ENCODE results near the gene TFEB.

TFEB gene

GRCh38 chr6:41653691-41654090 is 81.7 kb downstream of the TFEB start:
- DNase-seq (ENCODE audit: low read depth in 3 of 3) = no peak

- no peak for DNase-seq (ENCODE audit: low read depth in 3 of 3)
Measured at GRCh38 chr6:41652866-41653652, 82.3 kb downstream of the TFEB start.

GRCh38 chr6:41651962-41652657 is 83.3 kb downstream of the TFEB start:
- DNase-seq (ENCODE audit: low read depth in 3 of 3) = no peak

- DNase-seq (ENCODE audit: low read depth in 3 of 3) = no peak
Measured at GRCh38 chr6:41651246-41651961, 84.0 kb downstream of the TFEB start.

- no peak for DNase-seq (ENCODE audit: low read depth in 3 of 3)
Measured at GRCh38 chr6:41650120-41650519, 85.3 kb downstream of the TFEB start.

GRCh38 chr6:41649596-41649995 is 85.8 kb downstream of the TFEB start:
- no peak for DNase-seq (ENCODE audit: low read depth in 3 of 3)

- no peak for DNase-seq (ENCODE audit: low read depth in 3 of 3)
Measured at GRCh38 chr6:41648921-41649320, 86.5 kb downstream of the TFEB start.

GRCh38 chr6:41648070-41648585 is 87.3 kb downstream of the TFEB start:
- DNase-seq (ENCODE audit: low read depth in 3 of 3) = no peak

GRCh38 chr6:41647061-41647511 is 88.3 kb downstream of the TFEB start:
- no peak for DNase-seq (ENCODE audit: low read depth in 3 of 3)

- DNase-seq (ENCODE audit: low read depth in 3 of 3) = no peak
Measured at GRCh38 chr6:41646026-41646795, 89.2 kb downstream of the TFEB start.

GRCh38 chr6:41645007-41645618 is 90.3 kb downstream of the TFEB start:
- no peak for DNase-seq (ENCODE audit: low read depth in 3 of 3)

GRCh38 chr6:41644297-41644879 is 91.0 kb downstream of the TFEB start:
- no peak for DNase-seq (ENCODE audit: low read depth in 3 of 3)

GRCh38 chr6:41643899-41644269 is 91.5 kb downstream of the TFEB start:
- no peak for DNase-seq (ENCODE audit: low read depth in 3 of 3)

- no peak for DNase-seq (ENCODE audit: low read depth in 3 of 3)
Measured at GRCh38 chr6:41642960-41643898, 92.2 kb downstream of the TFEB start.

GRCh38 chr6:41642090-41642959 is 93.1 kb downstream of the TFEB start:
- DNase-seq (ENCODE audit: low read depth in 3 of 3) = no peak

- DNase-seq (ENCODE audit: low read depth in 3 of 3) = no peak
Measured at GRCh38 chr6:41641352-41641925, 94.0 kb downstream of the TFEB start.

- no peak for DNase-seq (ENCODE audit: low read depth in 3 of 3)
Measured at GRCh38 chr6:41640426-41640825, 95.0 kb downstream of the TFEB start.

GRCh38 chr6:41639809-41640371 is 95.5 kb downstream of the TFEB start:
- no peak for DNase-seq (ENCODE audit: low read depth in 3 of 3)

All from stimulated activated CD4-positive, alpha-beta T cell treated with anti-CD3 and anti-CD28 coated beads, TNF-alpha, amount 100 ng/mL, for 24 hours (primary cell).